GM21360 (cell line): ENCODE measurements around the gene FAM161A.
A peak's percentile ranks its signal among the peaks of the same experiment; 100 is the strongest.
"Not testable (repeated sequence)": the region's sequence is repeated elsewhere in the genome, so short reads cannot be mapped to it uniquely, and the experiment has no call there.

Source experiments
- ATAC-seq: cut with Tn5 transposase; IDR thresholded peaks from one replicate; pipeline ENCODE4 v1.9.1; 2021; ENCODE audit warnings: mild to moderate bottlenecking, moderate library complexity; ENCODE audit not compliant: unreplicated experiment

FAM161A gene

GRCh38 chr2:61853847-61854563 is at the start of gene FAM161A:
Gene FAM161A, minus strand, starts transcription at chr2:61854060. Its CDS starts 19 bp downstream, at chr2:61854041.
- peak; percentile 68 for ATAC-seq

- no peak for ATAC-seq
Observed at GRCh38 chr2:61900281-61900680, 46.4 kb upstream of the FAM161A start.

GRCh38 chr2:61898810-61899209 is 45.0 kb upstream of the FAM161A start:
- no peak for ATAC-seq

- ATAC-seq, result peak; percentile 78
Observed at GRCh38 chr2:61888267-61889055, 34.6 kb upstream of the FAM161A start, which contains the start of gene CCT4. Gene CCT4, minus strand, starts transcription at chr2:61888656. Its CDS starts 149 bp downstream, at chr2:61888507.

GRCh38 chr2:61887717-61888266 is 33.9 kb upstream of the FAM161A start:
- no peak for ATAC-seq

GRCh38 chr2:61885896-61886603 is 32.2 kb upstream of the FAM161A start:
- ATAC-seq, result no peak

GRCh38 chr2:61882850-61883249 is 29.0 kb upstream of the FAM161A start:
- no peak for ATAC-seq

GRCh38 chr2:61879351-61879750 is 25.5 kb upstream of the FAM161A start:
- ATAC-seq, result not testable (repeated sequence)

- no peak for ATAC-seq
Observed at GRCh38 chr2:61878761-61879160, 24.9 kb upstream of the FAM161A start.

GRCh38 chr2:61877571-61878245 is 23.8 kb upstream of the FAM161A start:
- no peak for ATAC-seq

GRCh38 chr2:61876400-61876799 is 22.5 kb upstream of the FAM161A start:
- no peak for ATAC-seq

- not testable (repeated sequence) for ATAC-seq
Observed at GRCh38 chr2:61866482-61867089, 12.7 kb upstream of the FAM161A start.

GRCh38 chr2:61862085-61862484 is 8.2 kb upstream of the FAM161A start:
- no peak for ATAC-seq

GRCh38 chr2:61857224-61857623 is 3.4 kb upstream of the FAM161A start:
- ATAC-seq, result no peak

GRCh38 chr2:61855318-61855613 is 1.4 kb upstream of the FAM161A start:
- ATAC-seq, result no peak

- peak; percentile 84 for ATAC-seq
Observed at GRCh38 chr2:61854564-61855317, 881 bp upstream of the FAM161A start.

- ATAC-seq, result peak; percentile 43
Observed at GRCh38 chr2:61853086-61853846, 594 bp downstream of the FAM161A start.

- ATAC-seq, result not testable (repeated sequence)
Observed at GRCh38 chr2:61851270-61851669, 2.6 kb downstream of the FAM161A start.

GRCh38 chr2:61845320-61845719 is 8.5 kb downstream of the FAM161A start:
- no peak for ATAC-seq
